Subcutaneous abdominal adipose tissue (tissue), 5 donors: ENCODE results near the gene DNAJB7.

ENCODE experiments used
- H3K27ac ChIP-seq: one replicate; pipeline ENCODE4 v1.7.0; 2013; ENCODE audit warnings: low read depth, mild to moderate bottlenecking, inconsistent platforms, low read length, moderate library complexity
- H3K27me3 ChIP-seq, 5 donors: one replicate each; pipeline ENCODE4 v1.7.0; 2013; ENCODE audit warnings: low read length in 5 of 5, inconsistent platforms in 1 of 5; ENCODE audit not compliant: control insufficient read depth in 5 of 5, insufficient read depth in 4 of 5
- H3K36me3 ChIP-seq, 5 donors: one replicate each; pipeline ENCODE4 v1.7.0; 2013; ENCODE audit warnings: low read length in 5 of 5; ENCODE audit not compliant: control insufficient read depth in 5 of 5, insufficient read depth in 5 of 5
- H3K4me1 ChIP-seq, 5 donors: one replicate each; pipeline ENCODE4 v1.7.0; 2013; ENCODE audit warnings: low read length in 5 of 5, mild to moderate bottlenecking in 3 of 5, moderate library complexity in 1 of 5; ENCODE audit not compliant: control insufficient read depth in 5 of 5, insufficient read depth in 5 of 5
- H3K4me3 ChIP-seq, 5 donors: one replicate each; pipeline ENCODE4 v1.7.0; 2013; ENCODE audit warnings: low read length in 5 of 5, low read depth in 1 of 5
- H3K9ac ChIP-seq, 5 donors: one replicate each; pipeline ENCODE4 v1.7.0; 2013; ENCODE audit warnings: low read length in 5 of 5, mild to moderate bottlenecking in 4 of 5, moderate library complexity in 3 of 5
- H3K9me3 ChIP-seq, 5 donors: one replicate each; pipeline ENCODE4 v1.7.0; 2013; ENCODE audit warnings: low read length in 5 of 5; ENCODE audit not compliant: control insufficient read depth in 5 of 5
- donor health status: healthy.
- donor health status: healthy.
- donor health status: healthy.
- donor health status: healthy.
- donor health status: healthy.

DNAJB7 gene

DNA sequence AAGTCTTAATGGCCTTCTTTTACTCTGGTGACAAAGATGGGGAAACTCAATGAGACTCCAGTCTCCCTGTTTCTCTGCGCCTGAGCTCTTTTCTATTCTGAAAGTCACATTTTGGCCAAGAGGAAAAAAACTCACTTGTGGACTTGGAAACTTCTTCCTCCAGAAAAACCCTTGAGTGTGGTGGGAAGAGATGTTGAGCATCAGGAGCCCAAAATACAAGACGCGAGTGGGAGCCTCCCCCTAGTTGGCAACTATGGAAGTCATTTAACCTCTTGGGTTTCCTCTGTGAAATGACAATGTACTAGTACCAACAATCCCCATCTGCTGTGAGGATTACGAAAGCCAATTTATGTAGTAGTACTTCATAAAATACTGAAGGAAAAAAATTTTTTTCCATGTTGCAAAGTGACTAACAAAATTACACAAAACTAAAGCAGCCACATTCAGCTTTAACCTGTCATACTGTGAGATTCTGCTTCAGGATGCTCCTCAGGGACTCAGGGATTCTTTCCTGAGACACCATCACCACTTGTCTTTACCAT lies 42.2 kb downstream of the DNAJB7 start:
- H3K27me3 ChIP-seq, result no peaks in the 10 kb centered on the region
- H3K36me3 ChIP-seq, result peaks cover 5 to 22% (median 15%) of the 10 kb centered on the region in 5 donors
- no peaks in the 10 kb centered on the region for H3K9me3 ChIP-seq
- H3K9ac ChIP-seq, result peak overlapping the region in 4 of 5 donors; percentile 69 to 95 (median 77)
- H3K27ac ChIP-seq, result peak overlapping the region; percentile 82
- peaks cover 6 to 33% (median 30%) of the 10 kb centered on the region in 5 donors for H3K4me1 ChIP-seq
- H3K4me3 ChIP-seq, result peak overlapping the region; percentile 79 to 99 (median 99)

DNA sequence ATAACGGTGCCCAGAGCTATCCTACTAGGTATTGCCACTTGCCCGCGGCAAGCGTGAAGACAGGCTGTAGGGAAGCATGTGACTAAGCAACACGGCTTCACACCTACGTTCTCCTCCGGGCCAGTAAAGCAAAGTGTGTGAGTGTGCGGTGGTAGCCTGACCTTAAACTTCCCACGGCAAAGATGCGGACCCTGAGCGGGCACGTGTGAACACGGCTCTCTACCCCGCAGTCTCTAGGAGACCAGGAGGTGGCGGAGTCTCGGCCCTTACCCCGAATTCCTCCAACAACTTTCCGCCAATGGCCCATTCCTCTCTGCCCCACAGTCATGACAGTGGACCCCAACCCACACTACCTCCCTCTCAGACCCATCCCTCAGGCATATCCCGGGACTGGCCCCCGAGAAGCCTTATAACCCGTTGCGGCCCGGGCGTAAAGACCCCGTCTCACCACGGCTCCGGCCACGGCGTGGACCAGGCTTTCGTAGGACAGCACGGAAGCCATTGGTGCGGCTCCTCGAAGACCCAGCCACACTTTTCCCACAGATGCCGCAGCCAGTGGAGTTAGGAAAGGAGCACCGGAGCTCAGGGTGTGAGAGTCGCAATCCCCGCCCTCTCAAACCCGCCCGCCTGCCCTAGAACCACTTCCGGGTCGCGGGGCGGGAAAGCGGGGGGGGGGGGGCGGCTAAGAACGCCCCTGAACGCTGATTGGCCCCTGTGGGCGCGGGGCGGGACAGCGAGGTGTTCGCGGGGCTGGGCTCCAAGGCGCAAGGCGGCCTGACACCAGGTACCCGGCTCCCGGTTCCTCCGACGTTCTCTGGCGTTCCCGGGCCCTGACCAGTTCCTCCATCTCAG lies 42.9 kb downstream of the DNAJB7 start, which contains the start of gene SLC25A17:
Gene SLC25A17 (minus strand): TSS at position 600 of the 852 bp plus-strand sequence. CDS start 98 bp downstream, at position 502.
- Histone ChIP-seq H3K9me3 (no peaks in the 10 kb centered on the region), H3K27ac (peak within 1 kb of the TSS; percentile 82), H3K4me3 (peak within 1 kb of the TSS; percentile 99 to 100 (median 99)), H3K36me3 (peaks cover 5 to 15% (median 8%) of the 10 kb centered on the region in 5 donors), H3K4me1 (peaks cover 6 to 33% (median 30%) of the 10 kb centered on the region in 5 donors), H3K9ac (peak within 1 kb of the TSS; percentile 92 to 95 (median 95)), H3K27me3 (no peaks in the 10 kb centered on the region)

DNA sequence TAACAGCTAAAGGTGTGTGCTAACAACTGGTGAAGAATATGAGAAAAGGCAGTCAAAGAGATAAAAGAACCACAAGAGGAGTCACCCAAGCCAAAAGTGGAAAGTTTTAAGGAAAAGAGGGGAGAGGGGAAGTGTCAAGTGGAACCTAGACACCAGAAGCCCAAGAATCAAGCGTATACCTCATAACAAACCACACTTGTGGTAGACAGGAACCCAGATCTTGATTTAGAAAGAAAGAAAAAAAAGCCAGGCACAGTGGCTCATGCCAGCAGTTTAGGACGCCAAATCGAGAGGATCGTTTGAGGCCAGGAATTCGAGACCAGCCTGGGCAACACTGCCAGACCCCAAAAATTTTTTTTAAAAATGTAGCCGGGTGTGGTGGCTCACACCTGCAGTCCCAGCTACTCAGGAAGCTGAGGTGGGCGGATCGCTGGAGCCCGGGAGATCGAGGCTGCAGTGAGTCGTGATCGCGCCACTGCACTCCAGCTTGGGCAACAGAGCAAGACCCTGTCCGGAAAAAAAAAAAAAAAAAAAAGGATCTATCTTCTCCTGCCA lies 43.6 kb downstream of the DNAJB7 start:
- H3K27me3 ChIP-seq, result no peaks in the 10 kb centered on the region
- peaks cover 0 to 9% (median 3%) of the 10 kb centered on the region in 5 donors for H3K36me3 ChIP-seq
- H3K4me3 ChIP-seq, result peak overlapping the region; percentile 99 to 100 (median 99)
- H3K9ac ChIP-seq, result peak overlapping the region; percentile 92 to 95 (median 95)
- H3K9me3 ChIP-seq, result no peaks in the 10 kb centered on the region
- H3K27ac ChIP-seq, result no peak overlapping the region
- H3K4me1 ChIP-seq, result peaks cover 6 to 33% (median 30%) of the 10 kb centered on the region in 5 donors

DNA sequence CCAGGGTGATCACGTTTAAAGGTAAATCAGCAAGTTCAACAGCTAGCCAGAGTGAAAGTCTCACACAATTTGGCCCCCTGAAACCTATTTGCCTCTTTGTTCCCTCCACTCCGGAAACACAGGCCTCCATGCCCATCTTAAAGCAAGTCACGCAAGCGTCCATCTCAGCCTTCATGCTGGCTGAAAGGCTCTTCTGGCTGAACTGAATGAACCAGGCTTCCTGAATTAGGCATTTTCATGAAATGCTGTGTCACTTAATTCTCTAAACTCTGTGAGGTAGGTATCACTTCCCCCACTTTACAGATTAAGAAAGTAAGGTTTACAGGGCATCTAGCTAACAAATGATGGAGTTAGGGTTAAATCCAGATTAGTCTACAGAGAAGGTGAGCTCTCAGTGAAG lies 44.2 kb downstream of the DNAJB7 start:
- Histone ChIP-seq H3K27me3 (no peaks in the 10 kb centered on the region), H3K4me1 (peaks cover 6 to 33% (median 30%) of the 10 kb centered on the region in 5 donors), H3K4me3 (peak overlapping the region; percentile 99 to 100 (median 99)), H3K9me3 (no peaks in the 10 kb centered on the region), H3K36me3 (peaks cover 0 to 6% (median 0%) of the 10 kb centered on the region in 5 donors), H3K9ac (peak overlapping the region in 3 of 5 donors; percentile 14 to 95 (median 94)), H3K27ac (no peak overlapping the region)

DNA sequence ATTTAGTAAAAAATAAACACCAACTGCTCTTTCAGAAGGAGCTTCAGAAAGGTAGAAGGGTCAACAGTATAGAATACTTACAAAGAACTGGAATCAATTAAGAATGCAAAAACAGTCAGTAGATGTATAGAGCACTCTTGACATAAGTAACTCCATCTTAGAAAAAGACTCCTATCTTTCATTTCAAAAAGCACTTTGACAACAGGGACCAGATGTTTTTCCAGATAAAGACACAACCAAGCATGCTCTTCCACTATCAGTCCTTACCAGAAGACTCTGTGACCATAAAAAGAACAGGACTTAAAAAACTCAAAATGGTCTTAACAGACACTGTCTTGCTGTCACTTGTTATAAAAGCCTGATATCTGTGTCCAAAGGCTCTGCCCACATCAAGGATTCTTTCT lies 48.0 kb downstream of the DNAJB7 start:
- Histone ChIP-seq H3K9me3 (no peaks in the 10 kb centered on the region), H3K27ac (no peak overlapping the region), H3K9ac (no peak overlapping the region), H3K27me3 (no peaks in the 10 kb centered on the region), H3K4me3 (no peak overlapping the region), H3K36me3 (peaks cover 0 to 3% (median 0%) of the 10 kb centered on the region in 5 donors), H3K4me1 (peaks cover 5 to 22% (median 20%) of the 10 kb centered on the region in 5 donors)
